RPMI8226 (cell line): ENCODE data around the gene NR5A2.

Source experiments
- DNase-seq: peaks from one replicate; pipeline ENCODE4 v3.0.0-alpha.2; 2015

Gene NR5A2

GRCh38 chr1:200075522-200075921 is 48.0 kb downstream of the NR5A2 start:
- DNase-seq, result peak; percentile 33

DNA sequence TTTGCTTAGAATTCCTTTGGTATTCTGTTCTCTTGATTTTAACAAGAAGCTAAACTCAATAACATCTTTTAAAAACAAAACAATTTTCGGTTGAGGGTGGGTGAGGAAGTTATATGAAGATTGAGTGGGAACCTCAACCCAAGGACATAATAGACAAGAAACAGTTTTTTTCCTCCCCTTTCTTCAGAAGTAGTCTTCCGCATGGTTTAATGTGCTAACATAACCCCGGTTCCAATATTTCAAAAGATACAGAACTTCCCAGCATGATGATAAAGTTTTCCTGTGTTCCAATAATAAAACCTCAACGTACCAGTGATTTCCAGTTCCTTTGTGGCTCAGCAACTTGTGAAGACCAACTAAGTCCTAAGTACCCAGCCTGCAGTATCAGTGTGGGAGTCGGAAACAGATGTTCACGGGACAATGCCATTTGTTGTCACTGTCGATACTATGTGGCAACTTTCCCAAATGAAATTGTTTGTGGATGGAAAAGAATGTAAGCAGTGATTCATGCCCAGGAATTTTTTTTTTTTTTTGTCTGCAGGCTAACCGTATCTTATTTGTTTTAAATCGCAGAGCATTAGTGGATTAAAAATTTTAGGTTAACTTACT is 48.5 kb downstream of the NR5A2 start:
- DNase-seq, result no peak

DNA sequence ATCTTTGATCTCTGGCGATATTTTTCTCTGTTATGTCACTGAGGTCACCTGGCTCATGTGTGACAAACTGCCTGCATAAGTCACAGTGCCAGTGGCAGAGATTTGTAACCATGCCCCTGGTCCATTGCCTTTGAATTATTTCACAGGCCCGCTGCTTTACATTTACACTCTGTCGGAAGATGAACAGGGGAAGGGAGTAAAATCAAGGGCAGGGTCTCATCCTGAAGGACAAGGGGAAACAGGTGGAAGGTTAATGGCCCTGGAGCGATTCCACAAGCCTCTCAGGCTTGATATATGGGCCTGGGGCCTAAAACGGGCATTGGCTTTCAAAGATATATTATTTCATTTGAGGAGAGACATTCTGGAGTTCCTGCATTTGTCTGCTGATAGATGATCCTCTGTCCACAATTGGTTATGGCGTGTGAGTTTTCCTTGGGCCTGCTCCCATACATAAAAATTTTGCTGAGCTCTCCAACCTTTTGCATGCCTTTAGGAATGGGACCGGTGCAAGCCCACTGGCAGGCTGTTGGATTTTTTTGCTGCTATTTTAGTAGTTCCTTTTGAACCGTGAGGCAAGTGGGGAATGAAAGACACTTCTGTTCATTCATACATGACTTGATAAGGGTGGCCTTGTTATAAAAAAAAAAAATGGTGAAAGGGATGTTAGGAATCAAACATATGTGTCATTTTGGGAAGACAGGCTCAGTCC is 51.9 kb downstream of the NR5A2 start:
- DNase-seq, result no peak

GRCh38 chr1:200081151-200081968 is 53.9 kb downstream of the NR5A2 start:
- no peak for DNase-seq

- no peak for DNase-seq
These were observed 54.4 kb downstream of the NR5A2 start for GRCh38 chr1:200081969-200082245.

- DNase-seq, result no peak
These were observed 54.8 kb downstream of the NR5A2 start for GRCh38 chr1:200082329-200082728.

DNA sequence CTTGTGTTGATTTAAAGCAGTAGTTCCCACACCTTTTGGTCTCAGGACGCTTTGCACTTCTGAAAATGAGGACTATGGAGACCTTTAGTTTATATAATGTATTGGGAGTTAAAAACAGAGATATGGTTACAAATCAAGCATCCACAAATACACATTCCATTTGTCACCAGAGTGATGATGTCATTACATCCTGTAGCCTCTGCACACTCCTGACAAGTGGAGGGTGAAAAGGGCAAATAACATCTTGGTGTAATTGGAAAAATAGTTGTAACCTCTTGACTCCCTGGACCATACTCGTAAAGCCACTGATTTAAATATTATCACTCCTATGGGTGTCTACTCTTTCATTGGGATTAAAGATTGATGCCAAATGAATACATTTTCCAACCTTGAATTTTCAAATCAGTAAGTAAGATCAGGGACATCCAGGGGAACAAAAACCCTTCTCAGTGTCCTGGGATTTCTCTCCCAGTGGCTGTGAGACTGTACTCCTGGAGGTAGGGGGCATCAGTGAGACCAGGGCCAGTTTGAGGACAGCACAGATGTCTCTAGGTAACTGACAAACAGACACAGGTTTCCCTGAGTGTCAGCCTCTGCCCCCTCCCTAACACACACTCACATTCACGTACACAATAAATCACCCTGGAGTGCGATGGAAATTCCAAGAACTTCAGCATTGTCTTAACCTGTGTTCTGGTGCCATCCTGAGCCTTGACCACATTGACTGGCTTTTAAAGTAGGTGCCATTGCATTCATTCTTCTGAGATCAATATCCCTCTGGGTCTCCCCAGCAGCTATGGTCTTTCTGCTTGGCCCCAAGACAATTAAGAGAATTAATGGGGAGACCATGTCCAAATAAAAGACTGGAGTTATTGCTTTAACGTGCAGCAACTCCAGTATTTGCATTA is 63.0 kb downstream of the NR5A2 start:
- DNase-seq, result peak; percentile 30

- no peak for DNase-seq
These were observed 67.6 kb downstream of the NR5A2 start for GRCh38 chr1:200095057-200095577.

DNA sequence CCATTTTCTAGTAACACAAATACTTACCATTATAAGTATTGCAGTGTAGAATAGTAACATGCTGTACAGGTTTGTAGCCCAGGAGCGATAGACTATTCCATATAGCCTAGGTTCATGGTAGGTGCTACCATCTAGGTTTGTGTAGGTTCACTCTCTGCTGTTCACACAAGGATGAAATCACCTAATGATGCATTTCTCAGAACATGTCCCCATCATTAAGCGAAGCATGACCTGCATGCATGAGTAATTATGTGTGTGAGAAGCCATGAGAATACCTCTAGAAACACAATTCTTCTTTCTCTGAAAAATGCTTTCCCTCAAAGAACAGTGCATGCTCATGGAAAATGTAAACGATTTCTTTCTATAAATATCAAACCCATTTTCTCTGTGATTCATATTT is 69.3 kb downstream of the NR5A2 start:
- DNase-seq, result no peak

GRCh38 chr1:200099040-200099439 is 71.5 kb downstream of the NR5A2 start:
- DNase-seq, result no peak

GRCh38 chr1:200103966-200104583 is 76.6 kb downstream of the NR5A2 start:
- DNase-seq, result no peak

DNA sequence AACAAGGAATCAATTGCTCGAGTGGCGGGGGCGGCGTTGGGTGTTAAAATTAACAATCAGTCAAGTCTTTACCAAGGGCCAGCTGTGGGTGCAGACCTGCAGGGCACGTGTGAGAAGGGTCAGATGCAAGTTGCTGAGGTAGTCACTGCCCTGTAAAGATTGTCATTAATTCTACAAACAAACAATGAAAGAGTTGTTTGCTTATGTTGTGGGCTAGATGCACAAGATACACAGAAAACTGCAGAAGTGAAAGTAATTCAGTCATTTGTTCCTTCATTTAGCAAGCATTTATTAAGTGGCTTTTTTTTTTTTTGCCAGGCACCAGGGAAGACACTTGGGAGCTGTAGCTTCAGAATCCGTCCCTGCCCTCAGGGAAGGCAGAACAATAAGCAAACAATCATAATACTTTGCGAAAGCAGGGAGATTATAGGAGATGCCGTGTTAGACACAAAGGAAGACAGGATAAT is 79.5 kb downstream of the NR5A2 start:
- DNase-seq, result peak; percentile 42

DNA sequence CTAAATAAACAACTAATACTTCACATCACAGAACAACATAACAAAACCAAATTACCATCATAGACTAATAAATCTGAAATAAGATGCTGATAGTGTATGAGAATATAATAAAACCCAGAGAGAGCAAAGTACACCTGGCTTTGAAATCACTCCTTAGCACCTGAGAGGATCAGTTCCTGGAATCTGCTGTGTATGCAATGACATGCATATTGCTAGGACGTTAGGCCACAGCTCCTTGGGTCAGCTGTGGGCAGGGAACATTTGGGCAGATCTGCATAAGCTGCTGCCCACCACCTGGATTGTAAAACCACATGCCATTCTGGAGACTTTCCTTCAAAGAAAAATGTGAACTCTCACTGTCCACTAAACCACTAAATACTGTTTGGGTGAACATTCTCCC is 81.1 kb downstream of the NR5A2 start:
- DNase-seq, result peak; percentile 65

DNA sequence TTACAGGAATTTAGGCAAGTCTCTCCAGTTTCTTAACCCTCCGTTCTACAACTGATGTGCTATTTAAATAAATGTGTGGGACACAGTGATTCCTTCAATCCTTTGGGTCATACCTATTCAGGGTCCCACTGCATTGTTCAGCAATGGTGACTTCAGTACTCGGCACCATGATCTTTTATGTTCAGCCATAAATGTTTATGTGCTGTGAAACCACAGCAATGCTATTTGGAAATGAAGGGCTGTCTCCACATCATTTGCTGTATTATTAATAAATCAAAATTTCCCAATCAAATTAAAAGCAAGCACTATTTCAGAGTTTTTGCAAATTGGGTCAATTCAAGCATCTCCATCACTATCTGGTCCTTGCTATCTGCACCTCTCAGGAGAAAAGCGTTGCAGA is 84.8 kb downstream of the NR5A2 start:
- no peak for DNase-seq

DNA sequence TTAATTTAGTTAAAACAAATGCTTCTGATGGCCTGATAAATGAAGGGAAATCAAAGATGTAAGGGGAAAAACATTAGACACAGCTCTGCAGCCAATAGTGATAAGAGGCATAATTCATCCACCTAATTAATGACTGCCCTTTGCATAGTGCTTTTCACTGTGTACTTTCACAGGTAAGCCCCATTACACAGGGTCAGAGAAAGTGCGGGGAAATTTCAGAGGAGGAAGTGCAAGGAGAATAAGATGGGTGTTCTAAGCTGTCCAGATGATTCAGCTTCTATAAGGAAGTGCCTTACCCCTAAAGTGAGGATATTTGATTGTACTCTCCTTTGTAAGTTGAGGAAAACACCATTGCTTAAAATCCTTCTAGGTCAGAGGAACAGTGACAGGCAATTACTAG is 88.0 kb downstream of the NR5A2 start:
- DNase-seq, result no peak

- no peak for DNase-seq
These were observed 88.8 kb downstream of the NR5A2 start for GRCh38 chr1:200116324-200116723.

- peak; percentile 75 for DNase-seq
These were observed 91.4 kb downstream of the NR5A2 start for GRCh38 chr1:200118779-200119505.

- no peak for DNase-seq
These were observed 93.9 kb downstream of the NR5A2 start for GRCh38 chr1:200121421-200121820.

- DNase-seq, result no peak
These were observed 96.8 kb downstream of the NR5A2 start for GRCh38 chr1:200124309-200124708.

DNA sequence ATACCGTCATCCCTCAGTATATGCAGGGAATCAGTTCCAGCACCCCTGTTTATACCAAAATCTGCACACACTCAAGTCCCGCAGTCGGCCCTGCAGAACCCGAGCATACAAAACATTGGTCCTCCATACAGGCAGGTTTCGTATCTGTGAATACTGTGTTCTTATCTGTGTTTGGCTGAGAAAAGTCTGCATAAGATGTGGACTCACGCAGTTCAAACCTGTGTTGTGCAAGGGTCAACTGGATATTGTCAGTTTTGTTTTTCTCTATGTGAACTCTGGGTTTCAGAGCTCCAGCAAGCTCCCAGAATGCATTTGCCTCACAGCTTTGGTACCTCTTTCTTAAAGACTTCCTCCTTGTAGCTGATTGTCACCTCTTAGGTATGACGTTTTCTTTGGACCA is 100.6 kb downstream of the NR5A2 start:
- no peak for DNase-seq
